Liver (tissue), 9 donors: ENCODE measurements around the gene HCFC1R1. TPM values are rescaled to one million over a fixed set of nuclear protein-coding genes. Genes with fewer than 3 reads are reported as not detected.
"Not testable (repeated sequence)": the region's sequence is repeated elsewhere in the genome, so short reads cannot be mapped to it uniquely, and the experiment has no call there.

ENCODE experiments used
- DNase-seq: peaks from one replicate; pipeline ENCODE4 v3.0.0-alpha.2; 2017; ENCODE audit warnings: low spot score
- H3K27ac ChIP-seq, 2 donors: one replicate each; pipeline ENCODE4 v1.7.0; 2013; ENCODE audit warnings: inconsistent platforms in 2 of 2, low read length in 2 of 2, control low read depth in 1 of 2, low read depth in 1 of 2, mild to moderate bottlenecking in 1 of 2
- H3K27me3 ChIP-seq, 4 donors: one replicate each; pipeline versions ENCODE4 v1.6.1 to v1.7.0; 2013; ENCODE audit warnings: low read length in 3 of 4, inconsistent platforms in 1 of 4, mild to moderate bottlenecking in 1 of 4, moderate library complexity in 1 of 4; ENCODE audit not compliant: control insufficient read depth in 4 of 4, insufficient read depth in 4 of 4
- H3K36me3 ChIP-seq, 4 donors: one replicate each; pipeline versions ENCODE4 v1.6.1 to v1.7.0; 2013; ENCODE audit warnings: low read length in 3 of 4, mild to moderate bottlenecking in 3 of 4, low read depth in 1 of 4, moderate library complexity in 1 of 4; ENCODE audit not compliant: control insufficient read depth in 4 of 4, insufficient read depth in 3 of 4
- H3K4me1 ChIP-seq, 4 donors: one replicate each; pipeline versions ENCODE4 v1.6.1 to v1.7.0; 2013; ENCODE audit warnings: low read length in 3 of 4, mild to moderate bottlenecking in 3 of 4, moderate library complexity in 1 of 4; ENCODE audit not compliant: control insufficient read depth in 4 of 4, insufficient read depth in 4 of 4
- H3K4me3 ChIP-seq, 3 donors: one replicate each; pipeline versions ENCODE4 v1.6.1 to v1.7.0; 2013; ENCODE audit warnings: low read length in 3 of 3, control low read depth in 1 of 3, low read depth in 1 of 3, mild to moderate bottlenecking in 1 of 3
- H3K9ac ChIP-seq, 2 donors: one replicate each; pipeline ENCODE4 v1.7.0; 2013; ENCODE audit warnings: low read length in 2 of 2, mild to moderate bottlenecking in 2 of 2, moderate library complexity in 2 of 2, control low read depth in 1 of 2, low read depth in 1 of 2
- H3K9me3 ChIP-seq, 4 donors: one replicate each; pipeline versions ENCODE4 v1.6.1 to v1.7.0; 2013; ENCODE audit warnings: low read length in 3 of 4; ENCODE audit not compliant: control insufficient read depth in 4 of 4
- CTCF ChIP-seq: fragments of 150-350 bp; IDR thresholded peaks from 2 replicates; pipeline ENCODE4 v1.5.1; 2017; ENCODE audit warnings: improper control_type of control experiment, low read depth, low read length; ENCODE audit not compliant: missing input control
- EGR1 ChIP-seq, 2 donors: IDR thresholded peaks; 2 replicates each; pipeline ENCODE4 v1.6.1; 2016 to 2018; ENCODE audit warnings: antibody characterized with exemption in 2 of 2, low read depth in 2 of 2
- FOXA1 ChIP-seq: IDR thresholded peaks from 2 replicates; pipeline ENCODE4 v1.6.1; 2016; ENCODE audit warnings: antibody characterized with exemption
- FOXA2 ChIP-seq: IDR thresholded peaks from 2 replicates; pipeline ENCODE4 v1.6.1; 2016; ENCODE audit warnings: antibody characterized with exemption
- GABPA ChIP-seq, 2 donors: IDR thresholded peaks in 1 of 2; conservative IDR thresholded peaks in 1 of 2; 2 replicates each; pipeline ENCODE4 v1.6.1; 2016; ENCODE audit warnings: antibody characterized with exemption in 2 of 2, mild to moderate bottlenecking in 1 of 2, moderate library complexity in 1 of 2
- HNF4A ChIP-seq, 2 donors: conservative IDR thresholded peaks; 2 replicates each; pipeline ENCODE4 v1.6.1; 2016; ENCODE audit warnings: antibody characterized with exemption in 2 of 2, mild to moderate bottlenecking in 2 of 2
- HNF4G ChIP-seq: IDR thresholded peaks from 2 replicates; pipeline ENCODE4 v1.6.1; 2016; ENCODE audit warnings: antibody characterized with exemption
- JUND ChIP-seq, 2 donors: IDR thresholded peaks; 2 replicates each; pipeline ENCODE4 v1.6.1; 2016; ENCODE audit warnings: antibody characterized with exemption in 2 of 2
- MAX ChIP-seq: IDR thresholded peaks from 2 replicates; pipeline ENCODE4 v1.6.1; 2016; ENCODE audit warnings: antibody characterized with exemption
- NR2F2 ChIP-seq: IDR thresholded peaks from 2 replicates; pipeline ENCODE4 v1.6.1; 2016; ENCODE audit warnings: antibody characterized with exemption
- RAD21 ChIP-seq, 2 donors: IDR thresholded peaks; 2 replicates each; pipeline ENCODE4 v1.6.1; 2016; ENCODE audit warnings: antibody characterized with exemption in 2 of 2, mild to moderate bottlenecking in 2 of 2
- REST ChIP-seq: IDR thresholded peaks from 2 replicates; pipeline ENCODE4 v1.6.1; 2016; ENCODE audit warnings: antibody characterized with exemption, mild to moderate bottlenecking
- RXRA ChIP-seq, 2 donors: IDR thresholded peaks; 2 replicates each; pipeline ENCODE4 v1.6.1; 2017 to 2018; ENCODE audit warnings: antibody characterized with exemption in 2 of 2, mild to moderate bottlenecking in 1 of 2
- SP1 ChIP-seq: IDR thresholded peaks from 2 replicates; pipeline ENCODE4 v1.6.1; 2018; ENCODE audit warnings: antibody characterized with exemption, mild to moderate bottlenecking
- TAF1 ChIP-seq: conservative IDR thresholded peaks from 2 replicates; pipeline ENCODE4 v1.6.1; 2016; ENCODE audit warnings: antibody characterized with exemption, mild to moderate bottlenecking
- YY1 ChIP-seq: IDR thresholded peaks from 2 replicates; pipeline ENCODE4 v1.6.1; 2016; ENCODE audit warnings: antibody characterized with exemption, mild to moderate bottlenecking
- WGBS: extraction: QIAGEN DNeasy Blood & Tissue Kit; methylation state at CpG from one replicate; pipeline ENCODE4 v1.1.7; 2013; 5-methylcytosine and 5-hydroxymethylcytosine counted together
- polyA plus RNA-seq, 2 donors: library from polyadenylated mRNA; stranded (reverse) in 1 of 2; unstranded in 1 of 2; fragments of 200-250 nt in 1 of 2; fragments of >200 nt in 1 of 2; fragmentation: Nextera tagmentation in 1 of 2; extraction: Ambion mirVana in 1 of 2; gene quantifications; one replicate each; pipeline versions ENCODE4 v1.2.1 to v1.2.3, GENCODE V29; 2013 to 2015
- total RNA-seq, 2 donors: library from RNA; depleted of rRNA; stranded (reverse); fragments of >200 nt; gene quantifications; one replicate each; pipeline ENCODE4 v1.2.3, GENCODE V29; 2014
- TF ChIP-seq, protein P1 (sequence below): IDR thresholded peaks from 2 replicates; pipeline ENCODE4 v1.6.1; 2016; ENCODE audit warnings: antibody characterized with exemption
- TF ChIP-seq, protein P2 (sequence below): IDR thresholded peaks from 2 replicates; pipeline ENCODE4 v1.6.1; 2016; ENCODE audit warnings: antibody characterized with exemption
- donor health status: healthy.
- donor health status: healthy.
- donor health status: healthy.
- donor health status: healthy.
- donor health status: healthy.

HCFC1R1 gene
- total and polyA plus RNA-seq, 4 donors, result 1.4 to 17.6 (median 9.2) TPM

- WGBS, result 59% methylated on average over 3 of the region's 4 CpGs
- H3K9me3 ChIP-seq, result not testable (repeated sequence)
These were observed 48.4 kb upstream of the HCFC1R1 start for GRCh38 chr16:3072148-3072547.

GRCh38 chr16:3071655-3072054, 47.9 kb upstream of the HCFC1R1 start:
- H3K4me3 ChIP-seq, result no peak overlapping the region
- peaks cover 0 to 9% (median 3%) of the 10 kb centered on the region in 4 donors for H3K36me3 ChIP-seq
- no peaks in the 10 kb centered on the region for H3K27me3 ChIP-seq
- TF ChIP-seq RAD21 (IDR thresholded peaks at IDR 0.05), result no peak
- no peak for TF ChIP-seq MAX
- no peak for TF ChIP-seq FOXA1
- TF ChIP-seq HNF4A (conservative IDR thresholded peaks at IDR 0.05), result no peak
- TF ChIP-seq RXRA (IDR thresholded peaks at IDR 0.05), result no peak
- no peak for TF ChIP-seq GABPA (IDR thresholded peaks at IDR 0.05 in 1 of 2, conservative IDR thresholded peaks at IDR 0.05 in 1 of 2)
- TF ChIP-seq SP1, result no peak
- no peak for TF ChIP-seq JUND (IDR thresholded peaks at IDR 0.05)
- TF ChIP-seq TAF1, result no peak
- TF ChIP-seq, protein P1, sequence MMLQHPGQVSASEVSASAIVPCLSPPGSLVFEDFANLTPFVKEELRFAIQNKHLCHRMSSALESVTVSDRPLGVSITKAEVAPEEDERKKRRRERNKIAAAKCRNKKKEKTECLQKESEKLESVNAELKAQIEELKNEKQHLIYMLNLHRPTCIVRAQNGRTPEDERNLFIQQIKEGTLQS, result no peak
- no peak for TF ChIP-seq FOXA2
- no peak for TF ChIP-seq CTCF
- TF ChIP-seq, protein P2, sequence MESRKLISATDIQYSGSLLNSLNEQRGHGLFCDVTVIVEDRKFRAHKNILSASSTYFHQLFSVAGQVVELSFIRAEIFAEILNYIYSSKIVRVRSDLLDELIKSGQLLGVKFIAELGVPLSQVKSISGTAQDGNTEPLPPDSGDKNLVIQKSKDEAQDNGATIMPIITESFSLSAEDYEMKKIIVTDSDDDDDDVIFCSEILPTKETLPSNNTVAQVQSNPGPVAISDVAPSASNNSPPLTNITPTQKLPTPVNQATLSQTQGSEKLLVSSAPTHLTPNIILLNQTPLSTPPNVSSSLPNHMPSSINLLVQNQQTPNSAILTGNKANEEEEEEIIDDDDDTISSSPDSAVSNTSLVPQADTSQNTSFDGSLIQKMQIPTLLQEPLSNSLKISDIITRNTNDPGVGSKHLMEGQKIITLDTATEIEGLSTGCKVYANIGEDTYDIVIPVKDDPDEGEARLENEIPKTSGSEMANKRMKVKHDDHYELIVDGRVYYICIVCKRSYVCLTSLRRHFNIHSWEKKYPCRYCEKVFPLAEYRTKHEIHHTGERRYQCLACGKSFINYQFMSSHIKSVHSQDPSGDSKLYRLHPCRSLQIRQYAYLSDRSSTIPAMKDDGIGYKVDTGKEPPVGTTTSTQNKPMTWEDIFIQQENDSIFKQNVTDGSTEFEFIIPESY, result no peak
- no peak for TF ChIP-seq HNF4G
- TF ChIP-seq NR2F2, result no peak
- no peak for TF ChIP-seq YY1
- no peak for TF ChIP-seq REST
- TF ChIP-seq EGR1 (IDR thresholded peaks at IDR 0.05; ENCODE audit: low read depth in 2 of 2), result no peak
- H3K9ac ChIP-seq, result no peak overlapping the region
- no peak for DNase-seq
- peaks cover 0 to 11% (median 5%) of the 10 kb centered on the region in 4 donors for H3K4me1 ChIP-seq
- 91% methylated on average over 7 of the region's 7 CpGs for WGBS
- no peaks in the 10 kb centered on the region for H3K9me3 ChIP-seq
- no peak overlapping the region for H3K27ac ChIP-seq

More at GRCh38 chr16:3072148-3072547, 48.4 kb upstream of the HCFC1R1 start:
- not testable (repeated sequence) for H3K9ac ChIP-seq, H3K27ac ChIP-seq, H3K36me3 ChIP-seq, DNase-seq, H3K27me3 ChIP-seq, H3K4me3 ChIP-seq
- peaks cover 0 to 11% (median 5%) of the 10 kb centered on the region in 4 donors for H3K4me1 ChIP-seq
